Pons (tissue), 1 donor: Measurements from ENCODE around the gene SYTL3.

ENCODE experiments used
- DNase-seq: peaks from one replicate; pipeline ENCODE4 v3.0.0-alpha.2; 2016; ENCODE audit warnings: low spot score

The SYTL3 gene

DNA sequence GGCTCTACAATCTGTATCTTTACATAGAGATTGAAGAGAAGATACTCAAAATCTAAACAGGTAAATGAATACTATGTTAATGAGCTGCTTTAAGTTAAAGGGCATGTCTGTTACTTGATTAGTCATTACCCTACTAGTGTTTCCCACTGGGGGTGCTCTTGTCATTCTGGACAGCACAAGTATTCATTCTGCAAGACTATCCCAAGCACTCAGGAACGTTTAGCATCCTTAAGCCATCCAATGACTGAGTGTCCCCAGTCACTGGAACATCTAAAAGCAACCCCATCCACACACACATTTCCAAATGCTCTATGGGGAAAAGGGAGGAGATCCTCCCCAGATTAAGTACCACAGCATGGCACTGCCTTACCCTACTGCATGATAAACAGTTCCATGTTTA is 143.6 kb downstream of the SYTL3 start:
- DNase-seq = no peak

DNA sequence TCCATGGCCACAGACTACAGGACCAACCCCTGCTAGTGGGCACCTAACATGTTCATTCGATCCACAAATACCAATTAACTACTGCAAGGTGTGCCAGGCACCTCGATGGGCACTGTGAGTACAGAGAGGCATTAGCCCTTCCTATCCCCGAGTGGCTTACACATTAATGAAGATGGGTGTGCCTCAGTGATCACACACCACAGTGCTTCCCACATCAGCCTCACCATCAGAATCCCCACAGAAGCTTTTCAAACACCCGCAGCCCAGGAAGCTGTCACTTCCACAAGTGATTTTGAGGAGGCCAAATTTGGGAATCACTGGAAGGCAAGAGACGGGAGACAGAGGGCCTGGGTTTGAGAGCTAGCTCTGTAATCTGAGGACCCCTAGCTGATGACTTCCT is 145.7 kb downstream of the SYTL3 start:
- DNase-seq = no peak

DNA sequence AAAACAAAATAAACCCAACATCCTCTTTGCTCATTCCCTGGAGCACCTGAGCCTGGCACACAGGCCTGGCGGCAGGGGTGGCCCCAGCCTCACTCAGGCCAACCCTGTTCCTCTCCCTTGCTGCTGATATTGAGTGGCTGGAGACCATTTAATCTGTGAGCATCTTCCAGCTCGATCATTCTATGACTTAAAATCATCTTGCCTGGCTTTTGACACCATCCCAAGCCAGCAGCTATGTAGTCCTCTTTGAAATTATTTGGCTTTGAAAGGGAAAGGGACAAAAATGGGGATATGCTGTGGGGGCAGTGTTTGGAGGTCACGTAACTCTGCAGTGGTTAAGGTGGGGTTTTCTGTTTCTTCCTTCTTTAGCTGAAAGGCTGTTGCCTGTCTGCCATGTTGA is 146.5 kb downstream of the SYTL3 start:
- DNase-seq = no peak

DNA sequence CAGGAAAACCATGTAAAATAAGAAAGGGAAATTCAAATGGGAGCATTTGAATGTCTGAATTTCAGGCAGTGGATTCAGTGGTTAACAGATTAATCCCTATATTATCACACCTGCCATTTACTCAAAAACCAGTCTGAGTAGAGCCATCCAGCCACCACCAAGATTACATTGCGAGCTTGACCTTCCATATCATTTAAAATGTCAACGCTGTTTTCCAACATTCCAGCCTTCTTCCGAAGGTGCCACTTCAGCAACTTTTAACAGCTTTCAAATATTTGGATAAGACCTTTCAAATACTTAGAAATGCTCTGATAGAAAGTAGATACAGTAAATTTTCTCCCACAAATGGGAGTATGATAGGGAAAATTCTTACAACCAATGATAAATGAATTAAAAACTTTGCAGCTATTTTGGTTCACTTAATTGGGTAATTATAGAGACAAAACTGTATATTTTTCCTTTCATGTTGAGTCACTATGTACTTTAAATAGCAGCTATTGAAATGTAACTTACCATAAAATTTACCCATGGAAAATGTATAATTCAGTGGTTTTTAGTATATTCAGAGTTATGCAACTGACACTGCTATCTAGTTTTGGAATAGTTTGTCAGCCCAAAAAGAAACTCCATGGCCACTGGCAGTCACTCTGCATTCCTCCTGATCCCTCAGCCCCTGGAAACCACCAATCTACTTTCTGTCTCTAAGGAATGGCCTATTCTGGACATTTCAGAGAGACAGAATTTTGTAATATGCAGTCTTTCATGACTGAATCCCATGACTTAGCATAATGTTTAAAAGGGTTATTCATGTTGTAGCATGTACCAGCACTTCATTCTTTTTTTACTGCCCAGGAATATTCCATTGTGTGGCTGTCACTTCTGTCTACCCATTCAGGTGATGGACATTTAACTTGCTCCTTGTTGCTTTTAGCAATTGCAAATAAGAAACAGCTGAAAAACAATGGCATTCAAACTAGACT is 147.8 kb downstream of the SYTL3 start:
- DNase-seq = no peak

DNA sequence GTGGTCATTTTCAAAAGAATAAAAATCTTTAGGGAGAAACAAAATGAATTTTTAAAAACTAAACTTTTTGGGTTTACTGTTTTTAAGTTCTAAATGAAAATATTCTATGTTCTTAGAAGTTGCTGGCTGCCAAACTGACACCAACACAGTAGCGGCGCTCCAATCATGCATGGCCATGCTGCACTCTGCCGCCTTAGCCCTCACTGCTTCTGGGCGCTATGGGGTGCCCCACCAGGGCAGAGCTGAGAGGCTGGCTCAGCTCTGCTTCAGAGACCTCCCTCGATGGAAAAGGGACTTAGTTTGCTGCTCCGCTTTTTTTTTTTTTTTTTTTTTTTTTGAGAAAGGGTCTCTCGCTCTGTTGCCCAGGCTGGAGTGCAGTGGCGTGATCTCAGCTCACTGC is 148.5 kb downstream of the SYTL3 start:
- no peak for DNase-seq

DNA sequence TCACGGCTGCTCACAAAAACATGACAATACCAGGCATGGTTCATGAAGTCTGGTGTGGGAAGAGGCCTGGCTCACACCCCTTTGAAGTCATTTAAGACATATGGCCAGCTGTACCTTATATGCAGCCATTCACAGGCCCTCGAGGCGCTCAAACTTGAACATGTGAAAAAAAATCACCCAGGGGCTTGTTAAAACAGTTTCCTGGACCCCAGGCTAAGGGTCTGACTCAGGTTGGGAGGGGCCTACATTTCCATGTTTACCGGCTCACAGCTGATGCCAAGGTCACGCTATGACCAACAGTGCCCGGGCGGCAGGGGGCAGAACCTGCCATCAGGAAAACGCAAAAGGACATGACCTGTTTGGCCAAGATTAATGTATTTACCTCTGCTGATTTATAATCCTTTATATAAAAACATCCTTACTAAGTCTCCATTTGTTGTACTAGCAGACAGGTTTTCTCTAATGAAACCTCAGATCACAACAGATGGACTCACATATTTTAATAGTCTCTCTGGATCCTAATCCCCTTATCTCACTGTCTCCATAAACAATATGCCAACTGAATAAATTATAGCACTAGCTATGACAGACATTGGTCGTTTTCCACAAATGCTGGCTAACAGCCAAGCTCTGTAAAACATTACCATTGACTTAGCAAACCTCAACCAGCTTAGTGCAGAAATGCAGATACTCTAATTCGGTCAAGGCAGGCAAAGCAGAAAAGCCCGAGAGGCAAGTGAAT is 149.4 kb downstream of the SYTL3 start:
- DNase-seq = no peak

- DNase-seq = no peak
Observed at GRCh38 chr6:158801655-158802294, 151.9 kb downstream of the SYTL3 start.

DNA sequence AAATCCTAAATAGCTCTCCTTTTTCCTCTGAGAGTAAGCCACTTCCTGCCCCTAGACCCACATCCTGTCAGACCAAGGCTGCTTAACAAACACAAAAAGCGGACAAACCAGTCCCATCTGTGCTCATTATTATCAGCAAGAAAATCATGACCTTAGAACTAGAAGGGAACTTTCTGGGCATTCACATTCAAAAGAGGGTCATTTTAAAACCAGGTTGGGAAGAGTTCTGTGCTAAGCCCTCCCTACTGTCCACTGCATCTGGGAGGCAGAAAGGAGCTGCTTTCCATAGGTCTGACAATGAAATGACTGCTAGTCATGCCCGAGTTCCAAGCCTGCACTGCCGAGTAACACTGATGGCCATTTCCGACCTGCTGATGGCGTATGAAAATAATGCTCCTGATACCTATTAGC is 153.9 kb downstream of the SYTL3 start:
- DNase-seq = peak; percentile 32

DNA sequence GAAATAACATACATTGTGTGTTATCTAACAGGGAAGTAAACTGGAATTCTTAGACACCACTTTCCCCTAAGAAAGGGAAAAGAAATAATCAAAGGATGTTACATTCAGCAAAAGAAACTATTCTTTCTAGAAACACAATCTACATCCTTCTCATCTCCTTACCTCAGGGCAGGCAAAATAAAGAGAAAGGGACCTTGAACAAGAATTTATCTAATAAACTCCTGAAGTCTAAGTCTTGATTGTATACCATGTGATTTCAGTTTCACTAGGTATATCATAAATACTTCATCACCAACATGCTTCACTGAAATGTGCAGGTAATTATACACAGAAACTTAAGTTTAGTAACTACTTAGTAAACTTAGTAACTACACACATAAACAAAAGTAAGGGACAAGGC is 154.4 kb downstream of the SYTL3 start:
- DNase-seq = no peak

DNA sequence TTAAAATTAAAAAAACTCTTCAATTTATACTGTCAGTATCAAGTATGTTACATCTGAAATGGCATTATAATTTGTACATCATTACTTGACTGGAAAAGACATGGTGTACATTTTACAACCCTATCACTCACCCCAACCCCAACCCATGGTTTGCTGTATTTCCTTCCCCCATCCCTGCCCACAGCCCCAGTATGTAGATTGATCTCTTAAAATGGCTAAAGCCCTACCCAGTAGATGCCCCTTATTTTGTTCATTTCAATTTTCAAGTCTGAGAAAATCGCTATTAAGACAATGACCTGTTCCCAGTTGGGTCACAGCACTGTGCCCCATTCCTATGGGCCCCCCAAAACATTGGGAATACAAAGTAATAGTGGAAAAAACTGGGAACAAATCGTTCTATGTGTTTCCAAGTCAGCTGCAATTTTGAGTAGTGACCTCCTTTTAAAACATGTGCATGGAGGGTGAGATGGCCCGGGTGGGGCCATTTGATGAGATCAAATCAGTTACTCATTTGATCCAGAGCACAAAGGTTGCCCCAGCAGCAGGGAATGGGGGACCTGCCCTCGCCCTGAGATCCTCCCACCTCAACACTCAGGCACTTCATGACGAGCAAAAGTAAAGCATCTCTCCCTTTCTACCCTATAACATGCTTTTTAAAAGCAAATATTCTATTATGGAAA is 156.0 kb downstream of the SYTL3 start:
- DNase-seq = no peak

- DNase-seq = no peak
Observed at GRCh38 chr6:158807515-158808441, 157.9 kb downstream of the SYTL3 start.

DNA sequence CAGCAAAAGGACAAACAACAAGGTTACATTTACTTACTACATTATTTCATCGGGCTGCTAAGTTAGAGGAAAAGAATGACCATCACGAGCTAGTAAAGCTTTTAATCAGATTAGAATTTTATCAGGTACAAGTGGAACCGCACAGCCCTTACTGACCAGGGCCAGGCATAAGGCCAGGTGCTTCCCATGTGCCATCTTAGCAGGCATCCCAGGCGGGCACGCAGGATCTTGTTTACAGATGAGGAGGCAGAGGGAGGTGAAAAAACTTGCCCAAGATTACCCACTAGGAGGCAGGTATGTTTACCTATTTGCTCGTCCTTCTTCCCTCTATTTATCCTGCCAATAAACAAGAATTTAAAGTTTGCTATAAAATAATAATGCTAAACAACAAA is 158.6 kb downstream of the SYTL3 start:
- no peak for DNase-seq

DNA sequence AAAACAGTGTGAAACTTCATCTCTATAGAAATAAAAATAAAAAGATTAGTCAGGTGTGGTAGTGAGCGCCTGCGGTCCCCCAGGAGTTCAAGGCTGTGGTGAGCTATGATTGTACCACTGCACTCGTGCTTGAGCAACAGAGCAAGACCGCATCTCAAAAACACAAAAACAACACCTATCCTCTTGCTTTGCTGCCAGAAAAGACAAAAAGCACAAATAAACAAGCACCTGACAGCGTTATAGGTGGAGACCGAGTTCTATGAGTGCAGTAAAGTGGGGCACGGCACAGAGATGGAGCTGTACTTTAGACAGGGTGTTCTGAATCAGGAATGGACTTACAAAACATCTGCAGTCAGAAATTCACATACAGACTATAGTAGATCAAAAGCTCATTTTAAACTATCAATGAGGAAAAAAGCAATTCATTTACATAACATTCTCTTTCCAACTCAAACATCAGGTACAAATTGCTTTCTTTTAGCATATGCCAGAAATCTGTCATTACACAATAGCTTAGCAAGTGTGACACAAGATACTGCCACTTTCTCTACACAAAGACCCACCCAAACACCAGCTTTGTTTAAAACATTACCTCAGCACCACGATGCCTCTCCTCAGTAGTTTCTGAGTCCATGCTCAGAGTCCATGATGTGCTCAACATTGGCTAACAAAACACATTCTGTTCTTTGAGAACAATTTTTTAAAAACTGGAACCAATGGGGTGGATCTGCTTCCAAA is 159.3 kb downstream of the SYTL3 start:
- DNase-seq = no peak

- no peak for DNase-seq
Observed at GRCh38 chr6:158810155-158811095, 160.6 kb downstream of the SYTL3 start.

- no peak for DNase-seq
Observed at GRCh38 chr6:158812611-158813010, 162.8 kb downstream of the SYTL3 start.

- no peak for DNase-seq
Observed at GRCh38 chr6:158813032-158813431, 163.2 kb downstream of the SYTL3 start.
